GM10847 (cell line): Measurements from ENCODE around the gene AGO4.
A peak's percentile ranks its signal among the peaks of the same experiment; 100 is the strongest.

Experiments
- POLR2A ChIP-seq: IDR thresholded peaks from 2 replicates; pipeline ENCODE4 v1.6.1; 2011; ENCODE audit not compliant: insufficient read length; ENCODE audit errors: extremely low read depth

AGO4 gene

DNA sequence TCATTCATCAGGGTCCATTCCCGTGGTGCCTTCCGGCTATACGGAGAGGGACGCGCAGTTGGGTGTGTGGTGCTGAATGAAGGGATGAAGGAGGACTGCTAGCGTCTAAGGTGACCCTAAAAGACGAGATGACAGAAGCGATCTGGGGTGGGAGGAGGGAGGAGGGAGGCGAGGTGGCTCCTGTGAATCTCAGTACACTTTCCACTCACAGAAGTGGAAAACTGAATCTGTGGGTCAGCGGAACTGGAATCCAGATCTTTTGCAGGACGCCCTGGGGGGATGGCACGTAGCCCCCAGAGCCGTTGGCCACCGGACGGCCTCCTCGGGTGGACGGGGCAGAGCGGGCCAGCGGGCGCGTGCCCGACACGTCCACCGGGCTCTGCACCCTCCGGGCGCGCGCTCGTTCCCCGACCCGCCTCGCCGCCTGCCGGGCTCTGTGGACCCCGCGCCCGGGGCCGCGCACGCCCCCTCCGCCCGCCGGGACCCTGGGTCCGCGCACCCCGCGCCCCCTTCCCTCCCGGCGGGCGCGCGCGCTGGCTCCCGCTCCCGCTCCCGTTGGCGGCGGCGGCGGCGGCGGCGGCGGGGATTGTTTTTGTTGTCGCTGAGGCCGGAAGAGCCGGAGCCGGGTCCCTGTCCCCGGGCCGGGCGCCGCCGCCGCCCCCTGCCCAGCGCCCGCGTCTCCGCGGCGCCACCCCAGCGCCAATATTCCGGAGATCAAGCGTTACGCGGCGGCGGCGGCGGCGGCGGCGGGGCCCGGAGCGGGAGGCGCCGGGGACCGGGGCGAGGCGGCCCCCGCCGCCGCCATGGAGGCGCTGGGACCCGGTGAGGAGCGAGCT, at the start of gene AGO4:
TSS of gene AGO4 (plus strand) at position 403 of the 836 bp plus-strand sequence. CDS start at position 804, 401 bp downstream.
- no peak for TF ChIP-seq POLR2A

DNA sequence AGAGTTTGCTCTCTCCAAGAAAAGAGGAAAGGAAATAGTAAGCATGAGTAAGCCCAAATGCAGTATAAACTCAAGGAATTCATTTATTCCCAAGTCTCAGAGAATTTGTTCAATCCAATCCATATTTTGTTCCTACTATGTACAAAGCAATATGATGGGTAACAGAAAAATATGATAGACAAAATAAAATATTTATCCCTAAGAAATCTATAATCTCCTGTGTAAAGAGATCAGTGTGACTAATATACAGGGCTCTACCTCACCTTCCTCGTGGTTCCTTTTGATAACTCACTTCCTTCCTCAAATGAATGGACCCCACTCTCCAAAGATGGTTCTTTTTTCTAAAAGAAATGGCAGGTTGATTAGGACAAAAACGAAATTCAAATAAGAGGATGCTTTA, 45.7 kb upstream of the AGO4 start:
- TF ChIP-seq POLR2A = no peak

GRCh38 chr1:35763201-35763600, 44.6 kb upstream of the AGO4 start:
- TF ChIP-seq POLR2A = no peak

DNA sequence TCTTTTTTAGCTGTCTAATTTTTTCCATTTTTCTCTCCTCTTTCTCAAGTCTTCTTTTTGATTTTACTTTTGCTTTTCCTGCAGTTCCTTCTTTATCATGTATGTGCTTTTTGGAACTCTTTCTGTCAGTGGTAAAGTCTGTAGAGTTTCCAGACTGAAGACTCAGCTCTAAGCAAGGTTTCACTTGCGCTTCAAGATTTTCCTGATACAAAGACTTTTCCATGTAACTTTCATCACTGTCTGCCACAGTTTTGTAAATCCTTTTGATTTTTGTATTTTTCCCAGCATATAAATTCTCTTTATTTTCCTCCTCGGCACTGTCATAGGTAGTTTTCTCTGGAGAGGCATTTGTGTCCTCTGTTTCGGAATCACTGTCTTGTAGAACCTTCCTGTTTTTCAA, 43.5 kb upstream of the AGO4 start:
- TF ChIP-seq POLR2A = no peak

GRCh38 chr1:35768350-35769187, 39.2 kb upstream of the AGO4 start:
- no peak for TF ChIP-seq POLR2A

- TF ChIP-seq POLR2A = peak; percentile 62
These were observed 38.5 kb upstream of the AGO4 start for GRCh38 chr1:35769188-35769758.

GRCh38 chr1:35773711-35774110, 34.1 kb upstream of the AGO4 start:
- no peak for TF ChIP-seq POLR2A

DNA sequence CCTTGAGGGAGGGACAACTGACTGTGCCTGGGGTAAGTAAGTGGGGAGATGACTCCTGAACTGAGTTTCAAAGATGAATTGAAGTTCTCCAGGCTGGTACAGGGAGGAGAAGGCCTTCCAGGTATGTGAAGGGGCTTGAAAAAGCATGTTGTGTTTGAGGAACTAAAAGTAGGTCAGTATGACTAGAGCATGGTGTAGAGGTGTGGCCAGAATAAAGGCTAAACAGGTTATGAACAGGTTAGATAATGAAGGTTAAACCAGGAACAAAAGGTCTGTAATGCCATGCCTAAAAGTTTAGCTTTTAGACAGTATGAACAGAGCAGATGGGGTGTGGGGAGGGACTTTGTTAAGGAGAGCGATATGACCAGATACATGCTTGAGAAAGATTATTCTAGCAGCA, 30.7 kb upstream of the AGO4 start:
- TF ChIP-seq POLR2A = no peak

DNA sequence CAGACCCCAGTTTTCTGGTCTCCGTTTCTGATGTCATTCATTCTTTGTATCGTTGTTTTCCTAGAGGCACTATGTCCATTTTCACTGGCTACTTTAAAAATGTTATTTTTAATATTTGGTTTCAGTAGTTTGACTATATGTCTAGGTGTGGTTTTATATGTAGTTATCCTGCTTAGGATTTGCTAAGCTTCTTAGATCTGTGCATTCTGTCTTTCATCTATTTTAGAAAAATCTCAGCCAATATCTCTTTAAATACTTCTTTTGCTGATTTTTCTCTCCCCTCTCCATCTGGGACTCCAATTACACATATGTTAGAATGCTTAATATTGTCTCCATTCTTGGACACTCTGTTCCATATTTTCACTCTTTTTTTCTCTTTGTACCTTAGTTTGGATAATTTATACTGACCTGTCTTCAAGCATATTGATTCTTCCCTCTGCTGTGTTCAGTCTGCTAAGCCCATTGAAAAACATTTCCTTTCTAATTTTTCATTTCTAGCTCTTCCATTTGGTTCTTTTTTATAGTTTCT, 24.7 kb upstream of the AGO4 start:
- TF ChIP-seq POLR2A = no peak

DNA sequence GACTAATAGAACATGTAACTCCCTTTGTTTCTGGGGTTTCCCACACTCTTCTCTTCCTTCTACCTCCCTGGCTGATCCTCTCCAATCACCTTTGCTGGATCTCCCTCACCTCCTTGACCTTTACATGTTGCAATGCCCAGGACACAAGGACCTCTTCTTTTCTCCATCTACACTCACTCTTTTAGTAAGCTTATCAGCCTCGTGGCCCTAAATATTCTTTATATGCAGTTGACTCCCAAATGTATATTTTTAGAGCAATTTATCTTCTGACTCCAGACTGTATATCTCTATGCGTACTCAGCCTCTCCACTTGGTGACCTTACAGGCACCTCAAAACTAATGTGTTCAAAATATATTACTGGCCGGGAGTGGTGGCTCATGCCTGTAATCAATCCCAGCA, 19.7 kb upstream of the AGO4 start:
- no peak for TF ChIP-seq POLR2A

GRCh38 chr1:35790670-35791069, 17.1 kb upstream of the AGO4 start:
- TF ChIP-seq POLR2A = no peak

GRCh38 chr1:35795295-35795694, 12.5 kb upstream of the AGO4 start:
- TF ChIP-seq POLR2A = no peak

DNA sequence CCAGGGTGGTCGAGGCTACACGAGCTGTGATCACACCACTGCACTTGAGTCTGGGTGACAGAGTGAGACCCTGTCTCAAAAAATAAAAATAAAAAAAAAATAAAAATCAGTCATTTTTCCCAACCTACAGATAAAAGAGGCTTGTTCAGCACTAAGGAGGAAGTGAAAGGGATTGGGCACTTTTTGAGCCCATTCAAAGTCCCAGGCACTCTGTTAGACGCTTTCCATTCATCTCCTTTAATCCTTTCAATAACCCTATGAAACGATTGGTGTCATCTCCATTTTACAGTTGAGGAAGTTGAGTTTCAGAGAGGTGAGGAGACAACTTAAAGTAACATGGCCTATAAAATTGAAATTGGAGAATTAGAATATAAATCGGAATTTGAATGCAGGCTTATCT, 10.4 kb upstream of the AGO4 start:
- TF ChIP-seq POLR2A = no peak

DNA sequence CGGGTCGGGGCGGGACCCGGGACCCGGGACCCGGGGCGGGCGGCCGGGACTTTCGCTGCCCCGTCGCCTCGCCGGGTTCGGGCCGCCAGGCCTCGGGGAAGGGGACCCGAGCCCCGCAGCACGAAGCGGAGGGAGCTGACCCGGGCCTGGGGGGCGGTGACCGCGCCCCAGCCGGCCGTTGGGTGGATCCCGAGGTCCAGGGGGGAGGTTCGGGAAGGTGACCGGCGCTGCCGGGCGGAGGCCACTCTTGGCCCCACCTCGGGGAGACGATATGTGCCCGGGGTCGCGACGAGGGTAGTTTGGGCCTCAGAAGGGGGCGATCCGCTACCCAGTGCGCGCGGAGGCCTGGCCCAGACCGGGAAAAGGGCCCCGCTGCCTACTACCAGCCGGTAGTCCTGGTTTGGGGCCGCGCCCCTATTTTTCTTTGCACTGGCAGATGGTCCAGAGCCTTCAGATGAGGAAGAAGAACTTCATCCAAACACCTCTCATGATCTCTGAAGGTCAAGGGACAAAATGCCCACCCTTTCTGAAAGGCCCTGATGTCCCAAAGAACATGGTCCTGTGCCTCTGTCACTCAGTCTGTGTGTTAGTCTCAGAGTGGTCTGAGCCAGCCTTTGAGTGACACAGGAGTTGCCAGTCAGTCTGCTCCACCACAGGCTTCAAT, 766 bp downstream of the AGO4 start:
- TF ChIP-seq POLR2A = no peak
